ACC112 (cell line): ENCODE results near the gene KANSL1.

Source experiments
- H2AFZ ChIP-seq: fragments of 200-600 bp; sonication (generic); one replicate; pipeline ENCODE4 v1.6.0; 2017; ENCODE audit warnings: antibody characterized with exemption, low read length; ENCODE audit not compliant: unreplicated experiment
- H3K27ac ChIP-seq: fragments of 200-600 bp; sonication (generic); 2 replicates; pipeline ENCODE4 v1.5.1; 2014; ENCODE audit warnings: low read depth, mild to moderate bottlenecking, antibody characterized with exemption, low read length, moderate library complexity
- H3K27me3 ChIP-seq: fragments of 200-600 bp; sonication (generic); 2 replicates; pipeline ENCODE4 v1.6.1; 2014; ENCODE audit warnings: mild to moderate bottlenecking, antibody characterized with exemption, low read length, moderate library complexity, mixed read lengths; ENCODE audit not compliant: insufficient read depth
- H3K36me3 ChIP-seq: fragments of 200-600 bp; sonication (generic); 2 replicates; pipeline ENCODE4 v1.6.1; 2016; ENCODE audit warnings: mild to moderate bottlenecking, antibody characterized with exemption, low read length, moderate library complexity, mixed read lengths; ENCODE audit not compliant: insufficient read depth
- H3K4me1 ChIP-seq: fragments of 200-600 bp; sonication (generic); one replicate; pipeline ENCODE4 v1.6.1; 2016; ENCODE audit warnings: low read length, mixed read lengths; ENCODE audit not compliant: insufficient read depth, unreplicated experiment, control insufficient read depth
- H3K4me3 ChIP-seq: fragments of 200-600 bp; sonication (generic); 2 replicates; pipeline ENCODE4 v1.5.1; 2014; ENCODE audit warnings: mild to moderate bottlenecking, low read depth, low read length
- H3K79me2 ChIP-seq: fragments of 200-600 bp; sonication (generic); one replicate; pipeline ENCODE4 v1.6.0; 2016; ENCODE audit warnings: low read length; ENCODE audit not compliant: control insufficient read depth, unreplicated experiment, insufficient read depth

The KANSL1 gene

DNA sequence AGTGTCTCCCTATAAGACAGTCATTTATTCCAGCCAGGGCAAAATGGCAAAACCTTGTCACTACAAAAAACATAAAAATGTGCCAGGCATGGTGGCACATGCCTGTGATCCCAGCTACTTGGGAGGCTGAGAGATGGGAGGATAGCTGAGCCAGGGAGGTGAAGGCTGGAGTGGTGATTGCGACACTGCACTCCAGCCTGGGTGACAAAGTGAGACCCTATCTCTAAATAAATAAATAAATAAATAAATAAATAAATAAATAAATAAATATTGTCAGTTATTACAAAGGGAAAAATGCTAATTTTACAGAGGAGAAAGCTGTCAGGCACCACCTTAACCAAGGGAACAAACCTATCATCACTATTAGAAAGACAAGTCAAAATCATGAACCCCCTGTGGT is 118.7 kb downstream of the KANSL1 start:
- no peak overlapping the region for H3K4me3 ChIP-seq
- H3K36me3 ChIP-seq: peaks cover 7% of the 10 kb centered on the region
- no peak overlapping the region for H2AFZ ChIP-seq
- H3K4me1 ChIP-seq: peaks cover 35% of the 10 kb centered on the region
- H3K79me2 ChIP-seq: peaks cover 34% of the 10 kb centered on the region
- H3K27ac ChIP-seq: peak overlapping the region; percentile 82
- H3K27me3 ChIP-seq: no peaks in the 10 kb centered on the region

DNA sequence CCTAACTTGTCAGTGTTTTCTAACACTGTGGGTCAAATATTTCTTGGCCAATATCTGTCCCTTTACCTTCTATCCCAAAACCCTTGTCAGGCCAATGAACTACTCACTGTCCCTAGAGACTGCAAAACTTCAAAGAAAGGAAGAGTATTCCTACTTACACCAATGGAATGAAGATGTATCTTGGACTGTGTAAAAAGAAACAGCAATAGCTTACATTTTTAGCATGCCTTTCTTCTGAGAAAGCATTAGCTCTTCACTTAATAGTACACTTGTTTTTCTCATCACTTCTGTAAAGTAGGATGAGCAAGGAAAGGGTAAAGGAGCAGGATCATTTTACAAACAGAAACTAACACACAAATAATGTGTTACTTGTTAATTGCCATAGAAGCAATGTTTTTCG is 120.2 kb downstream of the KANSL1 start:
- Histone ChIP-seq H3K4me3 (peak overlapping the region; percentile 13), H3K27me3 (no peaks in the 10 kb centered on the region), H3K27ac (peak overlapping the region; percentile 82), H3K79me2 (peaks cover 34% of the 10 kb centered on the region), H2AFZ (no peak overlapping the region), H3K36me3 (peaks cover 2% of the 10 kb centered on the region), H3K4me1 (peaks cover 35% of the 10 kb centered on the region)

DNA sequence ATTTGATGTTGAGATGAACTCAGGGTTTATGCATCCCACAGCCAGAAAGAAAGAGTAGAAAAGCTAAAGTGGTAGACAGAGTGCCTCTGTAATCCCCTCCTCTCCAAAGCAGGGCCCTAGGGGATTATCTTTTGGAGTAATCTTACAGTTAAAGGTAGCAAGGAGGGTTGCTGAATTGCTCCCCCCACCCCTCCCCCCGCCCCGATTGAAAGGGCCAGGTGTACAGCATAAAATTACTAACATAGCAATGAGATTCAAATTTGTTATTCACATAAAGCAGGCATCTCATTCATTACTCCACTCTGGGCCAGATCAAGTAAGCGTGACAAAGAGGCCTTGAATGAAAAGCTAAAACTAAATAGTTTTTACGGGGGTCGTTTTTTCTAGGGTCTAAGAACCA is 121.4 kb downstream of the KANSL1 start:
- Histone ChIP-seq H3K4me3 (no peak overlapping the region), H3K79me2 (peaks cover 33% of the 10 kb centered on the region), H2AFZ (no peak overlapping the region), H3K27ac (no peak overlapping the region), H3K4me1 (peaks cover 35% of the 10 kb centered on the region), H3K36me3 (peaks cover 4% of the 10 kb centered on the region; the same call in 1 of the 2 replicates), H3K27me3 (no peaks in the 10 kb centered on the region)

DNA sequence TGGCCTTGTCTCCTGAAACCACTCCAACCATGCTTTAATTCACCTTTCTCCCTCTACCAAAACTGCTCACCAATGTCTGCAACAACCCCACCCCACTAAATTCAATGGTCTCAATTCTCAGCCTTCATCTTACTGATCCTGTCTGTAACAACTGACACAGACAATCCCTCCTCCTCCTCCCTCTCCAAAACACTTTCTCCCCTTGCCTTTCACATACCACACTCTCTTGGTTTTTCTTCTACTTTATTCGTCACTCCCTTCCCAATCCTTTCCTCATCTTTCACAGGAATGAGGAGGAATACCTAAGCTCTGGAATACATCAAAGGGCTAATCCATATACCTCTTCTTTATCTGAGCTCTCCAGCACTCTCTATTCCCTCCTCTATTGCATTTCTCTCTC is 128.8 kb downstream of the KANSL1 start:
- peak overlapping the region; percentile 46; the same call in 1 of the 2 replicates for H3K27ac ChIP-seq

DNA sequence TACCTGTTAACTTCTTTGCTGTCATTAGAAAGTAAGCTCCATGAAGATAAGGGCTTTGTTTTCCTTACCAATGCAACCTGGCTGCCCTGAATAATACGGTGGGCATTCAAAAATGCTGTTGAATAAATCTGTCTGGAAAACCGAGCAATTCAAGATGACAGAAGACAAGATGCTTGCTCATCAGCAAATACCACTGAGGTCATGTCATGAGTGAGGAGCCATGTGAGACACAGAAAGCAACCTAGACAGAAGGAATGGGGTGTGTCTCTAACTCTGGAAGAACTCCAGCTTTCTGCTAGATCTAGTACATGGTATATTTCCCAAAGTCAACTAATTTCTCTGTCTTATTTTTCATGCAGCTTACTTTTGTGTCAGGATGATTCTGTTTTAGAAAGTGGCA is 130.0 kb downstream of the KANSL1 start:
- Histone ChIP-seq H3K36me3 (peaks cover 17% of the 10 kb centered on the region; the same call in 1 of the 2 replicates), H2AFZ (no peak overlapping the region), H3K27me3 (no peaks in the 10 kb centered on the region), H3K79me2 (peaks cover 7% of the 10 kb centered on the region), H3K27ac (peak overlapping the region; percentile 46; the same call in 1 of the 2 replicates), H3K4me3 (no peak overlapping the region), H3K4me1 (peaks cover 19% of the 10 kb centered on the region)

More for the DNA sequence above, 128.8 kb downstream of the KANSL1 start:
- no peak overlapping the region for H3K4me3 ChIP-seq
- H2AFZ ChIP-seq: no peak overlapping the region
- peaks cover 18% of the 10 kb centered on the region for H3K4me1 ChIP-seq
- peaks cover 17% of the 10 kb centered on the region; the same call in 1 of the 2 replicates for H3K36me3 ChIP-seq
- H3K79me2 ChIP-seq: peaks cover 10% of the 10 kb centered on the region
- H3K27me3 ChIP-seq: no peaks in the 10 kb centered on the region

DNA sequence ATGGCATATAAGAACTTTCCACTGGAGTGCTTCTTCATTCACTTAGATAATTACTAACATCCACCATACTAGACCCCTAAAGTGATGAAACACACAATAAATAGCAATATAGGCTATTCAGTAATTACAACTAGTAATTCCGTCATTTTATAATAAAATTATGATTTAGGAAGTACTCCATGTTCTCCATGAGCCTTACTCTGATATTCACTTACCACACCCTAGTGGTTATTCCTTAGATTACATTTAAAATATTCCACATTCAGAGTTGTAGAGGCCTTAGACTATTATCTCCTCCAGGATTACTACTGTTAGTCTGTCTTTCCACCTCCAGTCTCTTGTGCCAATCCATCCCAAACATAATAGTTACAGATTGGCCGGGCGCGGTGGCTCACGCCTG is 131.8 kb downstream of the KANSL1 start:
- Histone ChIP-seq H3K4me1 (peaks cover 36% of the 10 kb centered on the region), H3K4me3 (no peak overlapping the region), H3K79me2 (peaks cover 9% of the 10 kb centered on the region), H3K27ac (no peak overlapping the region), H2AFZ (no peak overlapping the region), H3K36me3 (peaks cover 10% of the 10 kb centered on the region; the same call in 1 of the 2 replicates), H3K27me3 (no peaks in the 10 kb centered on the region)

DNA sequence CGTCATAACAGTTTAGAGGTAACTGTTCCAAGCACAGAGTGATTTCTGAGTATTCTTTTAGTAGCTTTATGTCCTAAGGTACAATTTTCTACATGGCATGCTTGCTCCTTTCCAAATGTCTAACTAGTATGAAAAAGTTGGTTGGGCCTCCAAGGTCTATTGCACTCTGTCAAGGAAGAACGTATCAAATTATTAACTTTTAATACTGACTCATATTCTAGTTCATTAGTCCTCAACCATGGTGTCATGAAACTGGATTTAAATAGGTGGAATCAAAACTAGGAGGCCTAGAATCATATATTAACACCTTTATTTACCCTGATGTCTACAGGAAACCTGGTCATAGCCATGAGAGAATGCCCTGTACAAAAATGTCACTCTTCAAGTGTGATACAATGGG is 132.8 kb downstream of the KANSL1 start:
- Histone ChIP-seq H3K27me3 (no peaks in the 10 kb centered on the region), H3K36me3 (0 out of 2 replicates have a peak, but pooled peaks cover 6% of the 10 kb centered on the region), H3K79me2 (peaks cover 9% of the 10 kb centered on the region), H3K27ac (no peak overlapping the region), H3K4me3 (no peak overlapping the region), H3K4me1 (peaks cover 38% of the 10 kb centered on the region), H2AFZ (no peak overlapping the region)

DNA sequence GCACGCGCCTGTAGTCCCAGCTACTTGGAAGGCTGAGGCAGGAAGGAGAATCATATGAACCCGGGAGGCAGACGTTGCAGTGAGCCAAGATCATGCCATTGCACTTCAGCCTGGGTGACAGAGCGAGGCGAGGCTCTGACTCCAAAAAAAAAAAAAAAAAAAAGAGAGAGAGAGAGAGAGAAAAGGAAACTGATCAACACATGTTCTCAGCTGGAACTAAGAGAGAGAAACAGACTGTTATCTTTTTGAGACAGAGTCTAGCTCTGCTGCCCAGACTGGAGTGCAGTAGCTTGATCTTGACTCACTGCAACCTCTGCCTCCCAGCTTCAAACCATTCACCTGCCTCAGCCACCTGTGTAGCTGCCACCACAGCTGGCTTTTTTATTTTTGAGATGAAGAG is 133.7 kb downstream of the KANSL1 start:
- H3K27me3 ChIP-seq: no peaks in the 10 kb centered on the region
- H3K79me2 ChIP-seq: peaks cover 10% of the 10 kb centered on the region
- peaks cover 6% of the 10 kb centered on the region; the same call in 1 of the 2 replicates for H3K36me3 ChIP-seq
- H3K27ac ChIP-seq: no peak overlapping the region
- H3K4me1 ChIP-seq: peaks cover 39% of the 10 kb centered on the region
- H2AFZ ChIP-seq: no peak overlapping the region
- no peak overlapping the region for H3K4me3 ChIP-seq

DNA sequence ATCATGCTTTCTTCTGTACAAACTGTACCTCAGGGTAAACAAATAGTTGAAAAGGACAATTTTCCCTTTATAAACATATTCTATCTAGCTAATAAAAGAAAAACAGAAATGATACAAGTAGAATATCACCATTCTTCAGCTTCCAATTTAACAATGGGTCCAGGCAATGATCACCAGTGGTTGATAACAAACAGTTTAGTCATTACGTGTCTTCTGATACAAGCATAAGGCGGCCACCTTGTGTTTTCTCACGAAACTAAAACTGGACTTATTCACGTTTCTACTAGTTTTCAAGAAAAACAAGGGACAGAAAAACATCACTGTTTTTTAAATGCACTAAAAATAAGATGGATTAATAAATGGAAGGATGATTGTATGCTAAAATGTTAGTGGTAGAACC is 135.9 kb downstream of the KANSL1 start:
- peaks cover 27% of the 10 kb centered on the region for H3K4me1 ChIP-seq
- no peak overlapping the region for H3K4me3 ChIP-seq
- H3K27ac ChIP-seq: peak overlapping the region; percentile 80
- peaks cover 6% of the 10 kb centered on the region; the same call in 1 of the 2 replicates for H3K36me3 ChIP-seq
- H2AFZ ChIP-seq: no peak overlapping the region
- no peaks in the 10 kb centered on the region for H3K27me3 ChIP-seq
- H3K79me2 ChIP-seq: peaks cover 12% of the 10 kb centered on the region

DNA sequence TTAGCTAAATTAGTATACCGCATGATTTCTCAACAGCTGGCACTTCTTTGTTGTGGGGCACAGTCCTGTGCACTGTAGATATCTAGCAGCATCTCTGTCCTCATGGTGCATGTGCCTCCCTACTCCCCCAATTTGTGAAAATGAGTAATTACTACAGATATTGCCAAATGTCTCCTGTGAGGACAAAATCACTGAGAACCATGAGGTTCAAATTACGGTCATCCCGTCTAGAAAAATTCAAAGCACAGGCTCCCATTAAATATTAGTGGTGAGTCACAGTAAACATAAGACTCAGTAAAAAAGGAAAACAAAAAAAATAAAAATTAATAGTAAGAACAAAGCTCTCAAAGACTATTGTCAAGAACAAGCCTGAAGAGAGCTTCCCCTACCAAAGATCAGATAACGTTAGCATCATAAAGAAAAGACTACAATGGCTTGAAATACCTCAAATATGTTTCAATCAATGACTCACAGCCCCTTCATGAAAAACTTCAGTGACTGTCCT is 136.4 kb downstream of the KANSL1 start:
- peaks cover 28% of the 10 kb centered on the region for H3K4me1 ChIP-seq
- H3K27ac ChIP-seq: peak overlapping the region; percentile 80
- H3K36me3 ChIP-seq: peaks cover 7% of the 10 kb centered on the region; the same call in 1 of the 2 replicates
- H2AFZ ChIP-seq: no peak overlapping the region
- H3K27me3 ChIP-seq: no peaks in the 10 kb centered on the region
- no peak overlapping the region; the same call in 1 of the 2 replicates for H3K4me3 ChIP-seq
- H3K79me2 ChIP-seq: peaks cover 15% of the 10 kb centered on the region

DNA sequence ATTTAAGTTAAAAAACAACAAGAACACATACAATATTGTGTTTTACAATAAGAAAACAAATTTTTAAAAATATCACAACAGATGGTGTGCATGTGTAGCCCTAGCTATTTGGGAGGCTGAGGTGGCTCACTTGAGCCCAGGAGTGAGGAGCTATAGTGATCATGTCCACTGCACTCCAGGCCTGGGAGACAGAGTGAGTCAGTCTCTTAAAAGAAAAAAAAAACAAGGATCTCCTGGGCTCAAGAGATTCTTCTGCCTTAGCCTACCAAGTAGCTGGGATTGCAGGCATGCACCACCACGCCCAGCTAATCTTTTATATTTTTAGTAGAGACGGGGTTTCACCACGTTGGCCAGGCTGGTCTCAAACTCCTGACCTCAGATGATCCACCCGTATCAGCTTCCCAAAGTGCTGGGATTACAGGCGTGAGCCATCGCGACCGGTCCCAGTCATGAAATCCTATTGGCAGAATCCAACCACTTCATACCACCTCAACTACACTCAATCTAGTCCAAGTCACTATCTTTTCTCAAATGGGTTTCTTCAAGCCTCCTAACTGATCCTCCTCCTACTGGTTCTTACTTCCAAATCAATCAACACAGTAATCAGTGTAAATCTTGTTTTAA is 139.2 kb downstream of the KANSL1 start:
- H3K27me3 ChIP-seq: no peaks in the 10 kb centered on the region
- peaks cover 30% of the 10 kb centered on the region for H3K4me1 ChIP-seq
- H3K27ac ChIP-seq: no peak overlapping the region
- H3K4me3 ChIP-seq: no peak overlapping the region
- H2AFZ ChIP-seq: no peak overlapping the region
- H3K36me3 ChIP-seq: peaks cover 26% of the 10 kb centered on the region
- peaks cover 22% of the 10 kb centered on the region for H3K79me2 ChIP-seq
